HEK293 (cell line): ENCODE results near the gene MEGF8.

Experiments
- BCL11B ChIP-seq: fragments of 450-650 bp; formaldehyde crosslinking; IDR thresholded peaks from 2 replicates; pipeline ENCODE4 v1.5.1; 2016; ENCODE audit warnings: low read depth, missing biosample characterization, missing genetic modification characterization
- MYNN ChIP-seq: fragments of 450-650 bp; formaldehyde crosslinking; IDR thresholded peaks from 2 replicates; pipeline ENCODE4 v1.5.1; 2016; ENCODE audit warnings: missing biosample characterization, missing genetic modification characterization, borderline replicate concordance
- SP2 ChIP-seq: fragments of 450-650 bp; formaldehyde crosslinking; IDR thresholded peaks from 2 replicates; pipeline ENCODE4 v1.5.1; 2016; ENCODE audit warnings: missing biosample characterization, missing genetic modification characterization
- YY2 ChIP-seq: fragments of 450-650 bp; formaldehyde crosslinking; IDR thresholded peaks from 2 replicates; pipeline ENCODE4 v1.5.1; 2016; ENCODE audit warnings: missing biosample characterization, missing genetic modification characterization
- ZIC2 ChIP-seq: fragments of 450-650 bp; formaldehyde crosslinking; IDR thresholded peaks from 2 replicates; pipeline ENCODE4 v1.5.1; 2016; ENCODE audit warnings: missing biosample characterization, missing genetic modification characterization
- ZNF214 ChIP-seq: fragments of 450-650 bp; formaldehyde crosslinking; IDR thresholded peaks from 2 replicates; pipeline ENCODE4 v1.5.1; 2017; ENCODE audit warnings: missing biosample characterization, mild to moderate bottlenecking, missing genetic modification characterization, borderline replicate concordance
- ZNF266 ChIP-seq: fragments of 450-650 bp; formaldehyde crosslinking; IDR thresholded peaks from 2 replicates; pipeline ENCODE4 v1.5.1; 2016; ENCODE audit warnings: missing biosample characterization, missing genetic modification characterization, low read depth
- ZNF292 ChIP-seq: fragments of 450-650 bp; formaldehyde crosslinking; IDR thresholded peaks from 2 replicates; pipeline ENCODE4 v1.5.1; 2016; ENCODE audit warnings: low read depth, missing biosample characterization, missing genetic modification characterization, borderline replicate concordance
- ZNF423 ChIP-seq: fragments of 450-650 bp; formaldehyde crosslinking; IDR thresholded peaks from 2 replicates; pipeline ENCODE4 v1.5.1; 2016; ENCODE audit warnings: missing biosample characterization, missing genetic modification characterization
- ZNF548 ChIP-seq: fragments of 450-650 bp; formaldehyde crosslinking; IDR thresholded peaks from 2 replicates; pipeline ENCODE4 v1.5.1; 2016; ENCODE audit warnings: missing biosample characterization, missing genetic modification characterization
- ZNF555 ChIP-seq: fragments of 450-650 bp; formaldehyde crosslinking; conservative IDR thresholded peaks from 2 replicates; pipeline ENCODE4 v1.5.1; 2017; ENCODE audit warnings: missing biosample characterization, mild to moderate bottlenecking, missing genetic modification characterization, inconsistent platforms
- ZNF600 ChIP-seq: fragments of 450-650 bp; formaldehyde crosslinking; IDR thresholded peaks from 2 replicates; pipeline ENCODE4 v1.5.1; 2016; ENCODE audit warnings: missing biosample characterization, missing genetic modification characterization
- ZNF626 ChIP-seq: fragments of 450-650 bp; sonication (Bioruptor Pico); formaldehyde crosslinking; IDR thresholded peaks from 2 replicates; pipeline ENCODE4 v1.5.1; 2018; ENCODE audit warnings: missing biosample characterization, missing genetic modification characterization, inconsistent platforms
- ZNF677 ChIP-seq: fragments of 450-650 bp; IDR thresholded peaks from 2 replicates; pipeline ENCODE4 v1.5.0; 2018; ENCODE audit warnings: missing biosample characterization, mild to moderate bottlenecking, missing genetic modification characterization, moderate library complexity
- ZNF791 ChIP-seq: fragments of 450-650 bp; formaldehyde crosslinking; IDR thresholded peaks from 2 replicates; pipeline ENCODE4 v1.5.1; 2016; ENCODE audit warnings: missing biosample characterization, missing genetic modification characterization
- ZNF843 ChIP-seq: fragments of 450-650 bp; formaldehyde crosslinking; IDR thresholded peaks from 2 replicates; pipeline ENCODE4 v1.5.1; 2016; ENCODE audit warnings: missing biosample characterization, missing genetic modification characterization
- TF ChIP-seq, protein P1 (sequence below): fragments of 450-650 bp; formaldehyde crosslinking; IDR thresholded peaks from 2 replicates; pipeline ENCODE4 v1.5.1; 2016; ENCODE audit warnings: missing biosample characterization, missing genetic modification characterization
- TF ChIP-seq, protein P2 (sequence below): fragments of 450-650 bp; formaldehyde crosslinking; IDR thresholded peaks from 2 replicates; pipeline ENCODE4 v1.5.1; 2017; ENCODE audit warnings: missing biosample characterization, missing genetic modification characterization
- TF ChIP-seq, protein P3 (sequence below): fragments of 450-650 bp; formaldehyde crosslinking; IDR thresholded peaks from 2 replicates; pipeline ENCODE4 v1.5.1; 2016; ENCODE audit warnings: missing biosample characterization, missing genetic modification characterization, borderline replicate concordance
- TF ChIP-seq, protein P4 (sequence below): fragments of 450-650 bp; formaldehyde crosslinking; IDR thresholded peaks from 2 replicates; pipeline ENCODE4; 2016; ENCODE audit warnings: missing biosample characterization, missing genetic modification characterization
- TF ChIP-seq, protein P5 (sequence below): fragments of 450-650 bp; formaldehyde crosslinking; IDR thresholded peaks from 2 replicates; pipeline ENCODE4 v1.5.1; 2017; ENCODE audit warnings: missing biosample characterization, missing genetic modification characterization
- TF ChIP-seq, protein P6 (sequence below): fragments of 450-650 bp; formaldehyde crosslinking; IDR thresholded peaks from 2 replicates; pipeline ENCODE4 v1.5.1; 2016; ENCODE audit warnings: missing biosample characterization, missing genetic modification characterization
- TF ChIP-seq, protein P7 (sequence below): fragments of 450-650 bp; formaldehyde crosslinking; IDR thresholded peaks from 2 replicates; pipeline ENCODE4 v1.5.1; 2017; ENCODE audit warnings: missing biosample characterization, missing genetic modification characterization
- TF ChIP-seq, protein P8 (sequence below): fragments of 450-650 bp; formaldehyde crosslinking; IDR thresholded peaks from 2 replicates; pipeline ENCODE4 v1.5.1; 2016; ENCODE audit warnings: missing biosample characterization, missing genetic modification characterization, low read depth

MEGF8 gene

DNA sequence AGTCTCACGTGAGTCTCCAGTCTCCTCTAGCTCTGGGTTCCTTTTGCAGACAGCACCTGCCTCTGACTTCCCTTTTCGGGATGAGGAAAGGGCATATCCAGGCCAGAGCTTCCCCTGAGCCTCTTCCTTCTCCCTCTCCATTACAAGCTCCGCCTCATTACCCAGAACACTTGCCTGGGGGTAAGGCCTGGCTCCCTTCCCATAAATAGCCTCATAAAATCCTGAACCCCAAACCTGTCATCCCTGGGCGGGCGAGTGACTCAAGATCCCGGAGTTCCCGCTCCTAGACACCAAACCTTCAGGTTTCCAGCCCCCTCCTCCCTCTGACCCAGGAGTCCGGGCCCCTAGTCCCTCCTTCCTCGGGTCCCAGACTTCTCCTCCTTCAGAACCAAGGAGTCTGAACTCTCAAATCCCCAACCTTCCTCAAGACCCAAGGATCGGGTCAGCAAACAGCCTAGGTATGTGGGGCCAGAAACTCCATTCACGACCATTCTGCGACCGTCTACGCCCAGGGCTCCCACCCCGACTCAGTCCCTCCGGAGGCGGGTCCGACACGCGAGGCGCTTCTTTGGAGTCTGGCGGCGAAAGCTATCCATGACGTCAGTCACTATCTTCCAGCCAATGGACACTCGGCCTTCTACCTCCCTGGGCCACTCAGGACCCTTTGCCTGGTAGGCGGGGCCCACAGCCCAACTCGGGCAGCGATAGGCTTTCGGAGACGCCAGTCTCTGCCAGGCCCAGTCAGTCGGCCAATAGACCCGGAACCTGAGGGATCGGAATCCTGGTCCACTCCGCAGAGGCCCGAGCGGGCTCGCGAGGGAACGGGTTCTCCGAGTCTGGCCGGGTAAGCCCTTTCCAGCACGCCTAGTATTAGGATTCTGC, 71.2 kb downstream of the MEGF8 start (continued):
- TF ChIP-seq, protein P1, sequence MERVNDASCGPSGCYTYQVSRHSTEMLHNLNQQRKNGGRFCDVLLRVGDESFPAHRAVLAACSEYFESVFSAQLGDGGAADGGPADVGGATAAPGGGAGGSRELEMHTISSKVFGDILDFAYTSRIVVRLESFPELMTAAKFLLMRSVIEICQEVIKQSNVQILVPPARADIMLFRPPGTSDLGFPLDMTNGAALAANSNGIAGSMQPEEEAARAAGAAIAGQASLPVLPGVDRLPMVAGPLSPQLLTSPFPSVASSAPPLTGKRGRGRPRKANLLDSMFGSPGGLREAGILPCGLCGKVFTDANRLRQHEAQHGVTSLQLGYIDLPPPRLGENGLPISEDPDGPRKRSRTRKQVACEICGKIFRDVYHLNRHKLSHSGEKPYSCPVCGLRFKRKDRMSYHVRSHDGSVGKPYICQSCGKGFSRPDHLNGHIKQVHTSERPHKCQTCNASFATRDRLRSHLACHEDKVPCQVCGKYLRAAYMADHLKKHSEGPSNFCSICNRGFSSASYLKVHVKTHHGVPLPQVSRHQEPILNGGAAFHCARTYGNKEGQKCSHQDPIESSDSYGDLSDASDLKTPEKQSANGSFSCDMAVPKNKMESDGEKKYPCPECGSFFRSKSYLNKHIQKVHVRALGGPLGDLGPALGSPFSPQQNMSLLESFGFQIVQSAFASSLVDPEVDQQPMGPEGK (tag by site-specific recombination) = peak; percentile 92
- TF ChIP-seq ZNF292 (tag by site-specific recombination) (no peak), ZNF677 (tag by site-specific recombination) (no peak), BCL11B (tag by site-specific recombination) (peak; percentile 55; the same call in 1 of the 2 replicates), ZNF548 (tag by site-specific recombination) (no peak), ZNF791 (tag by site-specific recombination) (0 out of 2 replicates have a peak, but pooled peaks have one; percentile 8), ZNF555 (tag by site-specific recombination) (no peak), SP2 (tag by site-specific recombination) (peak; percentile 99), ZNF843 (tag by site-specific recombination) (no peak; the same call in 1 of the 2 replicates), MYNN (no peak), ZNF626 (tag by site-specific recombination) (no peak), YY2 (no peak), ZNF266 (tag by site-specific recombination) (no peak), ZNF600 (peak; percentile 77), ZNF423 (no peak), ZIC2 (no peak), ZNF214 (tag by site-specific recombination) (no peak)
- TF ChIP-seq, protein P2, sequence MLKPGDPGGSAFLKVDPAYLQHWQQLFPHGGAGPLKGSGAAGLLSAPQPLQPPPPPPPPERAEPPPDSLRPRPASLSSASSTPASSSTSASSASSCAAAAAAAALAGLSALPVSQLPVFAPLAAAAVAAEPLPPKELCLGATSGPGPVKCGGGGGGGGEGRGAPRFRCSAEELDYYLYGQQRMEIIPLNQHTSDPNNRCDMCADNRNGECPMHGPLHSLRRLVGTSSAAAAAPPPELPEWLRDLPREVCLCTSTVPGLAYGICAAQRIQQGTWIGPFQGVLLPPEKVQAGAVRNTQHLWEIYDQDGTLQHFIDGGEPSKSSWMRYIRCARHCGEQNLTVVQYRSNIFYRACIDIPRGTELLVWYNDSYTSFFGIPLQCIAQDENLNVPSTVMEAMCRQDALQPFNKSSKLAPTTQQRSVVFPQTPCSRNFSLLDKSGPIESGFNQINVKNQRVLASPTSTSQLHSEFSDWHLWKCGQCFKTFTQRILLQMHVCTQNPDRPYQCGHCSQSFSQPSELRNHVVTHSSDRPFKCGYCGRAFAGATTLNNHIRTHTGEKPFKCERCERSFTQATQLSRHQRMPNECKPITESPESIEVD (tag by site-specific recombination) = no peak
- TF ChIP-seq, protein P3, sequence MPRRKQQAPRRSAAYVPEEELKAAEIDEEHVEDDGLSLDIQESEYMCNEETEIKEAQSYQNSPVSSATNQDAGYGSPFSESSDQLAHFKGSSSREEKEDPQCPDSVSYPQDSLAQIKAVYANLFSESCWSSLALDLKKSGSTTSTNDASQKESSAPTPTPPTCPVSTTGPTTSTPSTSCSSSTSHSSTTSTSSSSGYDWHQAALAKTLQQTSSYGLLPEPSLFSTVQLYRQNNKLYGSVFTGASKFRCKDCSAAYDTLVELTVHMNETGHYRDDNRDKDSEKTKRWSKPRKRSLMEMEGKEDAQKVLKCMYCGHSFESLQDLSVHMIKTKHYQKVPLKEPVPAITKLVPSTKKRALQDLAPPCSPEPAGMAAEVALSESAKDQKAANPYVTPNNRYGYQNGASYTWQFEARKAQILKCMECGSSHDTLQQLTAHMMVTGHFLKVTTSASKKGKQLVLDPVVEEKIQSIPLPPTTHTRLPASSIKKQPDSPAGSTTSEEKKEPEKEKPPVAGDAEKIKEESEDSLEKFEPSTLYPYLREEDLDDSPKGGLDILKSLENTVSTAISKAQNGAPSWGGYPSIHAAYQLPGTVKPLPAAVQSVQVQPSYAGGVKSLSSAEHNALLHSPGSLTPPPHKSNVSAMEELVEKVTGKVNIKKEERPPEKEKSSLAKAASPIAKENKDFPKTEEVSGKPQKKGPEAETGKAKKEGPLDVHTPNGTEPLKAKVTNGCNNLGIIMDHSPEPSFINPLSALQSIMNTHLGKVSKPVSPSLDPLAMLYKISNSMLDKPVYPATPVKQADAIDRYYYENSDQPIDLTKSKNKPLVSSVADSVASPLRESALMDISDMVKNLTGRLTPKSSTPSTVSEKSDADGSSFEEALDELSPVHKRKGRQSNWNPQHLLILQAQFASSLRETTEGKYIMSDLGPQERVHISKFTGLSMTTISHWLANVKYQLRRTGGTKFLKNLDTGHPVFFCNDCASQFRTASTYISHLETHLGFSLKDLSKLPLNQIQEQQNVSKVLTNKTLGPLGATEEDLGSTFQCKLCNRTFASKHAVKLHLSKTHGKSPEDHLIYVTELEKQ (tag by site-specific recombination) = no peak
- TF ChIP-seq, protein P4, sequence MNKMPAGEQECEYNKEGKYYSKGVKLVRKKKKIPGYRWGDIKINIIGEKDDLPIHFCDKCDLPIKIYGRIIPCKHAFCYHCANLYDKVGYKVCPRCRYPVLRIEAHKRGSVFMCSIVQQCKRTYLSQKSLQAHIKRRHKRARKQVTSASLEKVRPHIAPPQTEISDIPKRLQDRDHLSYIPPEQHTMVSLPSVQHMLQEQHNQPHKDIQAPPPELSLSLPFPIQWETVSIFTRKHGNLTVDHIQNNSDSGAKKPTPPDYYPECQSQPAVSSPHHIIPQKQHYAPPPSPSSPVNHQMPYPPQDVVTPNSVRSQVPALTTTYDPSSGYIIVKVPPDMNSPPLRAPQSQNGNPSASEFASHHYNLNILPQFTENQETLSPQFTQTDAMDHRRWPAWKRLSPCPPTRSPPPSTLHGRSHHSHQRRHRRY (tag by site-specific recombination) = no peak
- TF ChIP-seq, protein P5, sequence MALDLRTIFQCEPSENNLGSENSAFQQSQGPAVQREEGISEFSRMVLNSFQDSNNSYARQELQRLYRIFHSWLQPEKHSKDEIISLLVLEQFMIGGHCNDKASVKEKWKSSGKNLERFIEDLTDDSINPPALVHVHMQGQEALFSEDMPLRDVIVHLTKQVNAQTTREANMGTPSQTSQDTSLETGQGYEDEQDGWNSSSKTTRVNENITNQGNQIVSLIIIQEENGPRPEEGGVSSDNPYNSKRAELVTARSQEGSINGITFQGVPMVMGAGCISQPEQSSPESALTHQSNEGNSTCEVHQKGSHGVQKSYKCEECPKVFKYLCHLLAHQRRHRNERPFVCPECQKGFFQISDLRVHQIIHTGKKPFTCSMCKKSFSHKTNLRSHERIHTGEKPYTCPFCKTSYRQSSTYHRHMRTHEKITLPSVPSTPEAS (tag by site-specific recombination) = 0 out of 2 replicates have a peak, but pooled peaks have one; percentile 12
- TF ChIP-seq, protein P6, sequence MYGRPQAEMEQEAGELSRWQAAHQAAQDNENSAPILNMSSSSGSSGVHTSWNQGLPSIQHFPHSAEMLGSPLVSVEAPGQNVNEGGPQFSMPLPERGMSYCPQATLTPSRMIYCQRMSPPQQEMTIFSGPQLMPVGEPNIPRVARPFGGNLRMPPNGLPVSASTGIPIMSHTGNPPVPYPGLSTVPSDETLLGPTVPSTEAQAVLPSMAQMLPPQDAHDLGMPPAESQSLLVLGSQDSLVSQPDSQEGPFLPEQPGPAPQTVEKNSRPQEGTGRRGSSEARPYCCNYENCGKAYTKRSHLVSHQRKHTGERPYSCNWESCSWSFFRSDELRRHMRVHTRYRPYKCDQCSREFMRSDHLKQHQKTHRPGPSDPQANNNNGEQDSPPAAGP (tag by site-specific recombination) = no peak; the same call in 1 of the 2 replicates
- TF ChIP-seq, protein P7, sequence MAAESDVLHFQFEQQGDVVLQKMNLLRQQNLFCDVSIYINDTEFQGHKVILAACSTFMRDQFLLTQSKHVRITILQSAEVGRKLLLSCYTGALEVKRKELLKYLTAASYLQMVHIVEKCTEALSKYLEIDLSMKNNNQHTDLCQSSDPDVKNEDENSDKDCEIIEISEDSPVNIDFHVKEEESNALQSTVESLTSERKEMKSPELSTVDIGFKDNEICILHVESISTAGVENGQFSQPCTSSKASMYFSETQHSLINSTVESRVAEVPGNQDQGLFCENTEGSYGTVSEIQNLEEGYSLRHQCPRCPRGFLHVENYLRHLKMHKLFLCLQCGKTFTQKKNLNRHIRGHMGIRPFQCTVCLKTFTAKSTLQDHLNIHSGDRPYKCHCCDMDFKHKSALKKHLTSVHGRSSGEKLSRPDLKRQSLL (tag by site-specific recombination) = peak; percentile 56; the same call in 1 of the 2 replicates
- TF ChIP-seq, protein P8, sequence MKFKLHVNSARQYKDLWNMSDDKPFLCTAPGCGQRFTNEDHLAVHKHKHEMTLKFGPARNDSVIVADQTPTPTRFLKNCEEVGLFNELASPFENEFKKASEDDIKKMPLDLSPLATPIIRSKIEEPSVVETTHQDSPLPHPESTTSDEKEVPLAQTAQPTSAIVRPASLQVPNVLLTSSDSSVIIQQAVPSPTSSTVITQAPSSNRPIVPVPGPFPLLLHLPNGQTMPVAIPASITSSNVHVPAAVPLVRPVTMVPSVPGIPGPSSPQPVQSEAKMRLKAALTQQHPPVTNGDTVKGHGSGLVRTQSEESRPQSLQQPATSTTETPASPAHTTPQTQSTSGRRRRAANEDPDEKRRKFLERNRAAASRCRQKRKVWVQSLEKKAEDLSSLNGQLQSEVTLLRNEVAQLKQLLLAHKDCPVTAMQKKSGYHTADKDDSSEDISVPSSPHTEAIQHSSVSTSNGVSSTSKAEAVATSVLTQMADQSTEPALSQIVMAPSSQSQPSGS = peak; percentile 100
